ENCODE data around the gene GBGT1.
A peak's percentile ranks its signal among the peaks of the same experiment; 100 is the strongest.

Gene GBGT1

GRCh38 chr9:133118568-133118967 is 45.1 kb downstream of the GBGT1 start:
- in situ Hi-C loops (cut with MboI; ENCODE audit: low pct_unique_long_range_greater_than_20kb, low sequenced_read_pairs, unreplicated experiment), result no loop called here
- no peak for DNase-seq (ENCODE audit: low spot score)
- TF ChIP-seq CTCF (IDR thresholded peaks at IDR 0.05; ENCODE audit: extremely low read depth, insufficient read depth, missing control alignments), result no peak

GRCh38 chr9:133118179-133118520 is 45.6 kb downstream of the GBGT1 start:
- no peak for DNase-seq (ENCODE audit: low spot score)
- no peak for TF ChIP-seq CTCF (IDR thresholded peaks at IDR 0.05; ENCODE audit: extremely low read depth, insufficient read depth, missing control alignments)
- in situ Hi-C loops (cut with MboI; ENCODE audit: low pct_unique_long_range_greater_than_20kb, low sequenced_read_pairs, unreplicated experiment), result no loop called here

- DNase-seq (ENCODE audit: low spot score), result no peak
These were observed 46.2 kb downstream of the GBGT1 start for GRCh38 chr9:133117271-133118178.

GRCh38 chr9:133116346-133117231 is 47.1 kb downstream of the GBGT1 start:
- no peak for TF ChIP-seq CTCF (IDR thresholded peaks at IDR 0.05; ENCODE audit: extremely low read depth, insufficient read depth, missing control alignments)
- in situ Hi-C loops (cut with MboI; ENCODE audit: low pct_unique_long_range_greater_than_20kb, low sequenced_read_pairs, unreplicated experiment), result no loop called here
- DNase-seq (ENCODE audit: low spot score), result no peak

More at GRCh38 chr9:133117271-133118178, 46.2 kb downstream of the GBGT1 start:
- in situ Hi-C loops (cut with MboI; ENCODE audit: low pct_unique_long_range_greater_than_20kb, low sequenced_read_pairs, unreplicated experiment), result no loop called here
- no peak for TF ChIP-seq CTCF (IDR thresholded peaks at IDR 0.05; ENCODE audit: extremely low read depth, insufficient read depth, missing control alignments)

- in situ Hi-C loops (cut with MboI; ENCODE audit: low pct_unique_long_range_greater_than_20kb, low sequenced_read_pairs, unreplicated experiment), result no loop called here
- TF ChIP-seq CTCF (IDR thresholded peaks at IDR 0.05; ENCODE audit: extremely low read depth, insufficient read depth, missing control alignments), result no peak
- peak; percentile 94 for DNase-seq (ENCODE audit: low spot score)
These were observed 47.9 kb downstream of the GBGT1 start for GRCh38 chr9:133115604-133116345.

Measured in GM13977 (cell line).